Tibial artery (tissue), 4 donors: ENCODE data around the gene SSNA1.

Experiments
- DNase-seq, 2 donors: peaks; one replicate each; pipeline ENCODE4 v3.0.0-alpha.2; 2019
- H3K27ac ChIP-seq, 2 donors: fragments of 200-600 bp; sonication (generic) in 1 of 2; 1 replicate in 1 of 2; 2 replicates in 1 of 2; pipeline ENCODE4 v1.5.1; 2018 to 2019; ENCODE audit warnings: mild to moderate bottlenecking in 1 of 2
- H3K27me3 ChIP-seq, 2 donors: fragments of 200-600 bp; sonication (generic) in 1 of 2; one replicate each; pipeline versions ENCODE4 v1.5.1 to v1.6.0; 2016 to 2019
- H3K36me3 ChIP-seq, 3 donors: fragments of 200-600 bp; sonication (generic) in 2 of 3; one replicate each; pipeline ENCODE4 v1.5.1; 2016 to 2019; ENCODE audit warnings: mild to moderate bottlenecking in 2 of 3
- H3K4me1 ChIP-seq, 4 donors: fragments of 200-600 bp; sonication (generic) in 2 of 4; 1 replicate in 3 of 4; 2 replicates in 1 of 4; pipeline ENCODE4 v1.5.1; 2016 to 2019
- H3K4me3 ChIP-seq, 2 donors: fragments of 200-600 bp; sonication (generic) in 1 of 2; 1 replicate in 1 of 2; 2 replicates in 1 of 2; pipeline ENCODE4 v1.5.1; 2018 to 2019; ENCODE audit warnings: mild to moderate bottlenecking in 2 of 2
- H3K9me3 ChIP-seq, 3 donors: fragments of 200-600 bp; sonication (generic) in 1 of 3; one replicate each; pipeline ENCODE4 v1.5.1; 2016 to 2019
- intact Hi-C: fragments of 100-400 bp; cut with DNase I; formaldehyde crosslinking; loops from one replicate; pipeline ENCODE4 v1.15.0; 2023; ENCODE audit warnings: low total_unique reads
- TF ChIP-seq, protein P1 (sequence below), 2 experiments: fragments of 200-600 bp in 1 of 2; fragments of 450-650 bp in 1 of 2; IDR thresholded peaks; one replicate each; pipeline ENCODE4 v1.5.1; 2017 to 2019; ENCODE audit warnings: antibody characterized with exemption in 2 of 2, mild to moderate bottlenecking in 1 of 2, moderate library complexity in 1 of 2

SSNA1 gene

DNA sequence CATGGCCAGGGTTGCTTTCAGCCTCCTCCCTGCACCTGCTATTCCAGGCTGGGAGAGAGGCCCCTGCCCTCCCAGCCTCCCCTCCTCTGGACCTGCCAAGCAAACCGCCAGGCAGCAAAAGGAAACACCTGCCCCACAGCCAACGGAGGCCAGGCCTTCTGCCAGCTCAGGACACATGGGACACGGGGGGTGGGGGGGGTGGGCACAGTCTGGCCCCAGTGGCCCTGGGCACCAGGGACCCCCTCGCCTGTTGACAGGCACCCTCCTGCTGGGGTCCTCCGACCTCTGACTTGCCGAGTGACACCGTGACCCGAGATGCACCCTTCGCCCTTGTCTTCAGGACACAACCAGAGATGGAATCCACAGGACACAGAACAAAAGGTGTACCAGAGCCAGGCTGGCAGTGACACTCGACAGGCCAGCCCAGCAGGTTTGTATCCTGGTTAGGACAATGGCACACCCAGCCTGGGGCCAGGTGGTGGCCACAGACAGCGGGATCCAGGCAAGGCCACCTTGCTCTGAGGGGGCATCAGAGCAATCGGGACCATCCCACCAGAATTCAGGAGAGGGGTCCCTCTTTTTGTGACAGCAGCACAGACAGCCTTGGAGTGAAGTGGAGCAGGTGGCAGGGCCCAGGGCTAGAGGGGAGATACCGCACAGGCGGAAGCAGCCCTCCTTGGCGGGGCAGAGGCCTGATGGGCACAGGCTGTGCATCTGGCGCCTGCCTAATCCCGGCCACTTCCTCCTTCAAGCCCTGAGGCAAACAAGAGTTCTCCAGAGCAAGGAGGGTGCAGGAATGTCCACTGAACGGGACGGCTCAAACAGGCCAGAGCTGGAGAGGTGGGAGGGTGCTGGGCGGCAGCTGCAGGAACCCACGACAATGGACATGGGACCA, 15.3 kb upstream of the SSNA1 start:
- DNase-seq, result no peak
- H3K9me3 ChIP-seq, result no peaks in the 10 kb centered on the region
- TF ChIP-seq, protein P1, sequence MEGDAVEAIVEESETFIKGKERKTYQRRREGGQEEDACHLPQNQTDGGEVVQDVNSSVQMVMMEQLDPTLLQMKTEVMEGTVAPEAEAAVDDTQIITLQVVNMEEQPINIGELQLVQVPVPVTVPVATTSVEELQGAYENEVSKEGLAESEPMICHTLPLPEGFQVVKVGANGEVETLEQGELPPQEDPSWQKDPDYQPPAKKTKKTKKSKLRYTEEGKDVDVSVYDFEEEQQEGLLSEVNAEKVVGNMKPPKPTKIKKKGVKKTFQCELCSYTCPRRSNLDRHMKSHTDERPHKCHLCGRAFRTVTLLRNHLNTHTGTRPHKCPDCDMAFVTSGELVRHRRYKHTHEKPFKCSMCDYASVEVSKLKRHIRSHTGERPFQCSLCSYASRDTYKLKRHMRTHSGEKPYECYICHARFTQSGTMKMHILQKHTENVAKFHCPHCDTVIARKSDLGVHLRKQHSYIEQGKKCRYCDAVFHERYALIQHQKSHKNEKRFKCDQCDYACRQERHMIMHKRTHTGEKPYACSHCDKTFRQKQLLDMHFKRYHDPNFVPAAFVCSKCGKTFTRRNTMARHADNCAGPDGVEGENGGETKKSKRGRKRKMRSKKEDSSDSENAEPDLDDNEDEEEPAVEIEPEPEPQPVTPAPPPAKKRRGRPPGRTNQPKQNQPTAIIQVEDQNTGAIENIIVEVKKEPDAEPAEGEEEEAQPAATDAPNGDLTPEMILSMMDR (IDR thresholded peaks at IDR 0.05), result no peak
- peaks cover 0 to 51% of the 10 kb centered on the region in 2 donors for H3K27me3 ChIP-seq
- no peak overlapping the region for H3K4me3 ChIP-seq
- H3K4me1 ChIP-seq, result peaks cover 0 to 35% (median 18%) of the 10 kb centered on the region in 4 donors
- peaks cover 0 to 15% (median 0%) of the 10 kb centered on the region in 3 donors for H3K36me3 ChIP-seq
- H3K27ac ChIP-seq, result no peak overlapping the region
- intact Hi-C loops, result no loop called here

DNA sequence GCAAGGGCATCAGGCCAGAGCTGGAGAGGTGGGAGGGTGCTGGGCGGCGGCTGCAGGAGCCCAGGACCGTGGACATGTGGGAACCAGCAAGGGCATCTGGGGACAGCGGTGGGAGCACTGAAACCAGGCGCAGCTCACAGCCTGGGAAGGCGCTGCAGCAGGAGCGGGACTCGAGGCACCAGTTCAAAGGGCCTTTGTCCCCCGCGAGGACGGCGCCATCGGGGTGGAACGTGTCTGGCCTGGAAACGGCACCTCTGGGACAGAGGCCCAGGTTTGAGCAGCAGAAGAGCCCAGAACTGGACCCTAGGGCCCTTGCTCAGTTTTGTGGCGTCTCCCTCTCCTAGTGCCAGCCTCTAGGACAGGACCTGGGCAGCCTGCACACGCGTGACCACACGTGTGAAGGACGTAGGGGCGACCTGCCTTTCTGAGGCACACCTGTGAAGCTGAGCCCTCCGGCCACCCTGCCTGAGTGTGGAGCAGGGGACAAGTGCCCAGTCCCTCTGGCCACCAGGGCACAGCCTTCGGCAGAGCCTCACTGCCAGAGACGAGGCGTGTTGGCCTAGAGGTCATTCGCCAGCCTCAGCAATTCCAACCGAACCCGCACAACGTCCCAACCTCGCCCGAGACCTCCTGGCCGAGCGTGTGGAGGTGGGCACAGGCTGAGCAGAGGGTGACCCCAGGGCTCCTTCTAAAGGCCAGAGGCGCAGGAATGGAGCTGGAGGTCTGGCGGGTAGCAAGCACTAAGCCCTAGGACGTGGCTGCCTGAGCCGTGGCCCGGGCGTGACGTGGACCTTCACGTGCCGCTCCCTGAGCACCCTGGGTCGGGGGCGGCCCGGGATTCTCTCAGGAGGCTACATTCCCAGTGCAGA, 14.4 kb upstream of the SSNA1 start:
- peaks cover 0 to 42% of the 10 kb centered on the region in 2 donors for H3K27me3 ChIP-seq
- H3K27ac ChIP-seq, result no peak overlapping the region
- H3K4me1 ChIP-seq, result peaks cover 0 to 26% (median 9%) of the 10 kb centered on the region in 4 donors

DNA sequence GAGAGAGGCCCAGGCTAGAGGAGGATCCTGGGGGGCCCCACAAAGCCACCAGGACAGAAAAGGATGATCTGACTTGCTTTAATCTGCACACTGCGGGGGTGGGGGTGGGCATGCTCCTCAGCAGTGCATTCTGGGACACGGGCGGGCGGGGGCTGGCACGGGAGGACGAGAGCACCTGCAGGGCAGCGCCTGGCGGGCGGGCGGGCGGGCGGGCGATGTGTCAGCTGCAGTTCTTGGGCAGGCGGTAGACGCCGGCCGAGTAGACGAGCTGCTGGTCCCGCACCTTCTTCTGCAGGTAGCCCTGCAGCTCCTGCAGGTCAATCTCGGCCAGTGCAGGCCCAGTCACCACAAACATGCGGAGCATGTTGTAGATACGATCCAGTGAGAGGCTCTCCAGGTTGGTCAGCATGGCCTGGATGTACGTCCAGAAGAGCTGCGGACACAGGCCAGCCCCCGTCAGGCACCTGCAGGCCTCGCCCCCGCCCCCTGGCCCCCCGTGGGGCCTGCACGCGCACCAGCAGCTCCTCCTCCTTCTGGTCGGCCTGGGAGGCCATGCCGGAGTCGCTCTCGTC, 13.7 kb upstream of the SSNA1 start:
- H3K27me3 ChIP-seq, result peaks cover 0 to 34% of the 10 kb centered on the region in 2 donors
- no peaks in the 10 kb centered on the region for H3K9me3 ChIP-seq
- H3K27ac ChIP-seq, result no peak overlapping the region
- DNase-seq, result no peak
- peaks cover 6 to 32% (median 11%) of the 10 kb centered on the region in 3 donors for H3K36me3 ChIP-seq
- TF ChIP-seq, protein P1 (IDR thresholded peaks at IDR 0.05), result no peak
- peaks cover 0 to 19% (median 1%) of the 10 kb centered on the region in 4 donors for H3K4me1 ChIP-seq
- intact Hi-C loops, result no loop called here
- no peak overlapping the region for H3K4me3 ChIP-seq

More for the DNA sequence above, 14.4 kb upstream of the SSNA1 start:
- Histone ChIP-seq H3K36me3 (peaks cover 0 to 24% (median 4%) of the 10 kb centered on the region in 3 donors), H3K4me3 (no peak overlapping the region), H3K9me3 (no peaks in the 10 kb centered on the region)
- intact Hi-C loops, result no loop called here
- TF ChIP-seq, protein P1 (IDR thresholded peaks at IDR 0.05), result no peak
- DNase-seq, result no peak

DNA sequence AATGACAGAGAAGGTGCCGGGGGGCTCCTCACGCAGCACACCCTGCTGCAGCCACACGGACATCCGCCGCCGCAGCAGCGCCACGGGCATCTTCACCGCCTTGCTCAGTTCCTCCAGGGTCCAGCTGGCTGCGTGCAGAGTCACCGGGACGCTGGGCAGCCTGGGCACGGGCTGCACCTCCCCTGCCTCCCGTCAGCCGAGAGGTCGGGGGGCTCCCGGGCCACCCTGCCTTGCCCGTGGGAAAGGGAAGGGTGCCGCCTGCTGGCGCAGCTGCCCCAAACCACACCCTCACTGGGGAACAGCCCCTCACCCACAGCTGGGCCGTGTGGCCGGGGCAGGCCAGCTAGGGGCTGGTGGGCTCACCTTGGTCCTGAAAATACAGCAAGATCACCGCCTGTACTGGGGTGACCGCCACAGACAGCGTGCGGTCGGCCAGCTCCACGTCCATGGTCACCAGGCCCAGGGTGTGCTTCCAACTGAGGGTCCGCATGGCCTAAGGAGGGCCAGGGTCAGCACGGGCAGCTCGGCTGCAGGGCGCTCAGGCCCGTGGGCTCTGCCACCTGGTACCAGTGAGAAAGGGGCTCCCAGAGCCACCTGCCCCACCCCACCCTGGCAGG, 13.0 kb upstream of the SSNA1 start:
- Histone ChIP-seq H3K27ac (no peak overlapping the region), H3K36me3 (peaks cover 12 to 38% (median 18%) of the 10 kb centered on the region in 3 donors), H3K4me3 (no peak overlapping the region), H3K9me3 (no peaks in the 10 kb centered on the region), H3K27me3 (peaks cover 0 to 28% of the 10 kb centered on the region in 2 donors), H3K4me1 (peaks cover 0 to 12% (median 0%) of the 10 kb centered on the region in 4 donors)
- TF ChIP-seq, protein P1 (IDR thresholded peaks at IDR 0.05), result no peak
- intact Hi-C loops, result no loop called here
- DNase-seq, result no peak
